Sigmoid colon (tissue), 4 donors: ENCODE measurements around the gene RFX7.

ENCODE experiments used
- CTCF ChIP-seq, 4 experiments: fragments of 450-650 bp in 3 of 4; fragments of 200-600 bp in 1 of 4; IDR thresholded peaks; one replicate each; pipeline ENCODE4 v1.5.1; 2016 to 2019; ENCODE audit warnings: antibody characterized with exemption in 4 of 4, mild to moderate bottlenecking in 3 of 4, moderate library complexity in 2 of 4
- POLR2A ChIP-seq, 2 donors: fragments of 450-650 bp; IDR thresholded peaks; one replicate each; pipeline ENCODE4 v1.6.1; 2016; ENCODE audit warnings: antibody characterized with exemption in 2 of 2, mild to moderate bottlenecking in 2 of 2, moderate library complexity in 2 of 2
- POLR2AphosphoS5 ChIP-seq, 4 donors: sonication (generic); formaldehyde crosslinking; IDR thresholded peaks; one replicate each; pipeline ENCODE4 v1.6.1; 2017; ENCODE audit warnings: antibody characterized with exemption in 4 of 4

- TF ChIP-seq CTCF (IDR thresholded peaks at IDR 0.05) (no peak), POLR2A (IDR thresholded peaks at IDR 0.05) (no peak), POLR2AphosphoS5 (IDR thresholded peaks at IDR 0.05) (no peak)
Observed at GRCh38 chr15:56211960-56212550, 31.6 kb downstream of the RFX7 start.
